Stimulated activated CD4-positive, alpha-beta T cell treated with anti-CD3 and anti-CD28 coated beads, Interleukin-4, amount 100 ng/mL, for 48 hours (primary cell): Measurements from ENCODE around the gene PRICKLE1.

Source experiments
- DNase-seq, 2 donors: peaks; one replicate each; pipeline ENCODE4 v3.0.0-alpha.2; 2020; ENCODE audit warnings: low read depth in 2 of 2

Gene PRICKLE1

GRCh38 chr12:42588524-42589464 is 752 bp downstream of the PRICKLE1 start:
- no peak for DNase-seq

DNA sequence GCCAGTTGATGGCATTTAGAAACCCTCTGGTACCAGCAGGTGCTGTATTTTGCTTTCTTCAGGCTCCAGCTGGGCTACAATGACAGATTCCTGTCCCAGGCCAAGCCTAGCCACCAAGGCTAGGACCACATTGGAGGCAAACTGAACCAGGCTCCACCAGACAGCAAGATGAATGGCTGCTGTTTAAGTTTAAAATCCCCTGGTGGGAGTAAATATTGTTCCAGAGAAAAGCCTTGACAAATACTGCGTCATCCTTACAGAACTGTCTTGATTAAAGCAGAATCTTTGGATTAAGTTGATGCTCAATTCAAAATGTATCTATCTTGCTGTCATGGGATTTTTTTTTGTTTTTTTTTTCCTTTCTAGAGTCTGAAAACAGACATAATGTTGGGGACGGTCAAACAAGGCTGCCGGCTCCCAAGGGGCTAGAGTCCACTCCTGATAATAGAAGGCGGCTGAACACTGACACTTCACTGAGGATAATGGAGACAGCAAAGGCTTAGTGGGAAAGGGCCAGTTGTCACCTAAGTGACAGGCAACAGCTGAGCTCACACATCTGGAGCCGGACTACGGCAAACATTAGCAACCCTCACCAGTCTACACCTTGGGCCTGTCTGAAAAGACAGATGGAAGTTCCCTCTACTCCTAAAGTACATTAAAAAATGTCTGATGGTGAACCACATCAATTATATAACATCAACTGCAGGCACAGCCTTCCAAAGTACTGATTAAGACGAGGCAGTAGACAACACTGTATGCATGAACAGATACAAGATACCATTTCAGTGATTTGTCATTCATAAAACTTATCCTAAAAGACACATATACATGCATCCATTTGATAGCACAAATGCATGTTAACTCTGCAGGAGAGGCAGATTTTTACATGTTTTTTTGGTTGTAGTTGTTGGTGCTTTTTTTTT is 1.7 kb downstream of the PRICKLE1 start:
- DNase-seq = no peak

DNA sequence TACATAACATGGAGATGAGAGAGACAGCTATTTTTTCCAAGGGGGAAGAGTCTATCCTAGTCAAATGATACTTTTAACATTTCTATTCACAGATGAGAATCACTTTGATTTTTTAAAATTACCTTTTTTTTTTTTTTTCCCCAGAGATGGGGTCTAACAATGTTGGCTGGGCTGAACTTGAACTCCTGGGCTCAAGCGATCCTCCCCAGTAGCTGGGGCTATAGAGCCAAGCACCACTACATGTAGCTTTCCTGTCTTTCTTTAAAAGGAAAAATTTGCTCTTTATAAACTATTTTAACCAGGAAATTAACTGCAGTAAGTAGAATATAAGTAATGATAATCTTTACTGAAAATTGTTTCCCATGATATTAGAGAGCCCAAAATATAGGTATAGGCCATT is 3.3 kb downstream of the PRICKLE1 start:
- no peak for DNase-seq

GRCh38 chr12:42585841-42586216 is 3.7 kb downstream of the PRICKLE1 start:
- no peak for DNase-seq

DNA sequence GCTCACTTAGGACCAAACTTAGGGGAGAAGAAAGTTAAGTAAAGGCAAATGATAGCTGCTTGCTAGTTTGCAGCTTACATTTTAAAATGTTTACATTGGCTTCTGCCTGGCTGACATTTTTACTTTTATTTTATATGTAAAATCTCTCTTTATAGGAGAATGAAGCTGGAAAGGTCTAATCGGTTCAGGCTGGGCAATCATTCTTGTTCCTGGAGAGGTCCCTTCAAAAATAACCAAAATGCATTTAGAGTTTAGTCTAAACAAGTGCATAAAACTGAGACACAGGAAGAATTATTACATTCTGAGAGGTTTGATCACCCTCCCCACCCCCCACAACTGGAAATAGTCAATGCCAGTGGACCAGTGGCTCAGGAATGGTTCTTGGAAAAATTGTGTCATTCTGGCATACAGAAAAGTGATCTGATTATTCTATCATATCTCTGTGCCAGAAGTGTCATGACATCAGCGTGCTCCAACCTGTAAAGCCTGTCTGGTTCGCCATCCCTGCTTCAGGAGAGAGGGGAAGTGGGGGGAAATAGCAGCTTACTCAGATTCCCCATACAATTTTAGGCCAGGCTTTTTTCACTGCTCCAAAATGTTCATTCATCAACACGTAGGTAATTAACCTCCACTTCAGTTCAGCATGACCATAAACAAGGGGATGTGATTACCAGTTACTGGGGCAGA is 4.2 kb downstream of the PRICKLE1 start:
- no peak for DNase-seq

- DNase-seq = no peak
Measured at GRCh38 chr12:42584651-42585111, 4.9 kb downstream of the PRICKLE1 start.

DNA sequence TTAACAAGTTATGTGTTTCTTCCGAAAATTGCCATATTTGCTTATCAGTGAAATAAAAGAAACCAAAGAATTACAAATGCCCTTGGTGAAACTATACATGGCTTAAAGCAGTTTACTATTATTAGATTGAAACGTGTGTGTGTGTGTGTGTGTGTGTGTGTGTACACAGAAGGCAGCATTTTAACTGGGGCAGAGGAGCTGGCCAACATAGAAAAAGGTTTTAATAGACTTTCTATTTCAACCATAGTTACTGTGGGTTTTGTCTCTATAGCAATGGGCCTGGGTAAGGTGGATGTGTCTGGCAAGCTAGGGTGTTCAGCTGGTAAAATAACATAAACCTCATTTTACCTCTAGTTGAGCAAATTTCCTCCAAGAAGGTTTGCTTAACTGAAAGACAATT is 6.5 kb downstream of the PRICKLE1 start:
- DNase-seq = no peak

DNA sequence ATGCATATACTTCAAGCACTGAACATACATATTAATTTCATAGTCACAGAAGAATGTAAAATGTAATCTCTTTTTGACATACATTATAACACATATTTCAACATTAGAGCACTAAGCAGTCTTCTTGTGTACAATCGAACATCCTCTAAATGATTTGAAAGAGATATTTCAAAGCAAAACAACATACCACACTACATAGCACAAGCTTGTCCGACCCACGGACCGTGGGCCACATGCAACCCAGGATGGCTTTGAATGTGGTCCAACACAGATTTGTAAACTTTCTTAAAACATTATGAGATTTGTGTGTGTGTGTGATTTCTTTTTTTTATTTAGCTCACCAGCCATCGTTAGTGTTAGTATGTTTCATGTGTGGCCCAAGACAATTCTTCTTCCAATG is 7.0 kb downstream of the PRICKLE1 start:
- DNase-seq = no peak

- DNase-seq = no peak
Measured at GRCh38 chr12:42582050-42582449, 7.5 kb downstream of the PRICKLE1 start.

DNA sequence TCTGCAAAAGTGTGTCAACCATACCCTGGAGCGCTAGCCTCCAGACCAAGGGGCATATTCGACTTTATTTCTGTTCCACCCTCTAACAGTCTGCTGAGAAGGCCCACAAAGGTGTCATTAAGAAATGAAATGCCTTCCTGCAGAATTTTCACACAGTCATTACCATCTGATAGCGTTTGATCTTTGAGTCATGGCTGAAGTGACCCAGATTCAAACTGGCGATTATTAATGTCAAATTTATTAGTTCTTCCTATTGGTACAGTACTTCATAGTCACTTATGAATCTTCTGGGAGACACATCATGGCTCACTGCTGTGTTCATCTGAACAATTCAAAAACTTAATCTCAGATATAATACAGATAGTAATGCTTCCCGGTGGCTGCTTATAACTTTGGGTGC is 13.2 kb downstream of the PRICKLE1 start:
- no peak for DNase-seq

- DNase-seq = no peak
Measured at GRCh38 chr12:42575717-42576116, 13.8 kb downstream of the PRICKLE1 start.

DNA sequence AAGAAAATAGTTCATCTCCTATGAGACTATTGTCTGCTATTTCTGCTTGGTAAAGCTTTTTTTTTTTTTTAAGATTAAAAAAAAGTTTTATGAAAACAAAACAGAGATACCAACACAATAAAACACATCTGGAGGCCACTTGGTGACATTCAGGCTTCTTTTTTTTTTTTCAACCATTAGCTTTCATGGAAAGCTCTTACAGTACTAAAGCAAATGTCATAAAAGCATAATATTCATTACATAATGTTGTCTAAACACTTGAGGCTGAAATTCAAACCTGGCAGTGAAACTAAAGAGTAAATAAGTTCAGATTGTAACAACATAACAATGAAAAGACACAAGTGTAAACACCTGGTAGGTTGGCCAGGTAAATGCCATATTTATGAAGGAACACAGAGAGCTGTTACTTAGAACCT is 14.7 kb downstream of the PRICKLE1 start:
- DNase-seq = no peak

DNA sequence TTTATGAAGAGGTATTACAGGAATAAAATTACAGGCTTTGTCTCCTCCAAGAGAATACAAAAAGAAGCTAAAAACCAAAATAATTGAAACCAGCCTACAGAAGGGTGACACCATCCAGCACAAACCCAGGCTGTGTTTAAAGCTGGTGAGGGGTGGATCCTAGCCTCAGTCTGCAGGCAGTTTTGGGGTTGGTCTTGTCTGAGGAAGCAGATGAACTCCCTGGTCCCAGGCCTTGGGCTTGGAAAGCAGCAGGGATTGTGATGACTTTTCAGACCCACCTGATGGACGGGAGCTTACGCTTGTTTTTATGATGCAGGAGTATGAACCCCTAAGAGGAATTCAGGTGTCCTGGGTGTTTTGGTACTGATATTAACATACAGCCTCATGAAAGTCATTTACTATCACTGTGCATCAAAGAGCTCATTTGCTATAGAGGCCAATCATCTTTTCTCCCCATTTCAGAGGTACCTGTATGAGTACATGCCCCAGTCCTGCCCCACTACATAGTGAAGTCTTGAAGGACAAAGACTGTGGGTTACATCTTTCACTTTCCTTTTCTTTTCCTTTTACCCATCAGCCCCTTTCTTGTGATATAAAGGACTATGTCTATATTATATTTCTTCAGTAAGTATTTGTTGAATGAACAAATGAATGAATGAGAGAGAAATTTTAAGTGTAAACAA is 18.1 kb downstream of the PRICKLE1 start:
- DNase-seq = no peak

DNA sequence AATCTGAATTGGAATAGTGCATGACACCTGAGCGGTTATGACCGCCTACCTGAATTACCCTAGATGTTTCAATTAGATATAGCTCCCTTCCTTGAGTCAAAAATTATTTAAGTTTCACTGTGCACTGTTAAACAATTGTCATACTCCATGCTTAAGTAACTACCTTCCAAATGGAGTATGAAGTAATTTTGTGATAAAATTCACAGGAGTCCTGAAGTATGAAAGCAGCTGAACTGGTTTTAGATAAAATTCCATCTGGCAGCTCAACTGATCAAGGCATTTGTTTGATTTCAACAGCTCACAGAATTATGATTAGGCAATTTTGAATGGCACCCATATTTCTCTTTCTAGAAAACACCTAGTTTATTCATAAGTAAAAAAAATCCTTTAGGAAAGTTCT is 19.5 kb downstream of the PRICKLE1 start:
- DNase-seq = no peak

- DNase-seq = no peak
Measured at GRCh38 chr12:42568952-42569915, 20.3 kb downstream of the PRICKLE1 start.

DNA sequence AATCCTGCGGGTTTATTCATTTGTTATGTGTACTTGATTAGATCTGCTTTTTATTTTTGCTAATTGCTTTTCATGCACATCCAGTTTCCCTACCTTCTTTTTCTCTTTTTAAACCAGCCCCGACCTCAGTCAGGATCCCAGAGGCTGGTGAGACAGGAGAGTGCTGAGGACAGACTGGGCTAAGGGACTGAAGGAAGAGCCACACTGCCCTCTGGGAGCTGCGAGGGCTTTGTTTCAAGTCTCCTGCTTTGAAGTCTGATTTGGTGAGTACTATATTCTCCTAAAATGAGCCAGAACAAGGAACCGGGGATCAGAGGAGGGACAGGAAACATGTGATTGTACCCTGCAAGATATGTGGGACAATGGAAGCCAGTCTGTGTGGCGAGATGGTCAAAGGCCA is 23.9 kb downstream of the PRICKLE1 start:
- no peak for DNase-seq

DNA sequence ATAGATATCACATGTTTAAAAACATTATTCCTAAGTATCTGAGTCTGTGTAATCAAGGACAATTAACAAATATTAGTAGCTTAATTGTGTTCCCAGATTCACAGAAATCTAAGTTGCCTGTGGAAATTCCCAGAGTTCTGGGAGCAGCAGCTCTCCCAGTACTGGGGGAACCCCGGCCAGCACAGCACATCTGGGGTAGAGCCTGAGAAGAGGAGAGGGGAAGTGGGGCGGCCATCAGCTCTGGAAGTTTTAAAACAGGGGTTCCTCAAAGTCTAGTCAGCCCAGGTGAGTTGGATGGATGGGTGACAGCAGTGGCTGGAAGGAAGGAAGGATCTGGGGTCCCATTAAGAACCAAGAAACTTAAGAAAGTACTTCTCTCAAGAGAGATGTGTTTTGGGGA is 24.6 kb downstream of the PRICKLE1 start:
- DNase-seq = no peak

- DNase-seq = no peak
Measured at GRCh38 chr12:42564556-42564955, 25.0 kb downstream of the PRICKLE1 start.

- DNase-seq = no peak
Measured at GRCh38 chr12:42560977-42561376, 28.6 kb downstream of the PRICKLE1 start.

- DNase-seq = no peak
Measured at GRCh38 chr12:42557586-42558172, 31.9 kb downstream of the PRICKLE1 start.
